NK-92 (cell line): ENCODE data around the gene AMT.

Experiments used
- DNase-seq: peaks from one replicate; lab custom pipeline; 2025; ENCODE audit not compliant: unreplicated experiment; lab: John Stamatoyannopoulos, UW

AMT gene, protein sequence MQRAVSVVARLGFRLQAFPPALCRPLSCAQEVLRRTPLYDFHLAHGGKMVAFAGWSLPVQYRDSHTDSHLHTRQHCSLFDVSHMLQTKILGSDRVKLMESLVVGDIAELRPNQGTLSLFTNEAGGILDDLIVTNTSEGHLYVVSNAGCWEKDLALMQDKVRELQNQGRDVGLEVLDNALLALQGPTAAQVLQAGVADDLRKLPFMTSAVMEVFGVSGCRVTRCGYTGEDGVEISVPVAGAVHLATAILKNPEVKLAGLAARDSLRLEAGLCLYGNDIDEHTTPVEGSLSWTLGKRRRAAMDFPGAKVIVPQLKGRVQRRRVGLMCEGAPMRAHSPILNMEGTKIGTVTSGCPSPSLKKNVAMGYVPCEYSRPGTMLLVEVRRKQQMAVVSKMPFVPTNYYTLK

DNA sequence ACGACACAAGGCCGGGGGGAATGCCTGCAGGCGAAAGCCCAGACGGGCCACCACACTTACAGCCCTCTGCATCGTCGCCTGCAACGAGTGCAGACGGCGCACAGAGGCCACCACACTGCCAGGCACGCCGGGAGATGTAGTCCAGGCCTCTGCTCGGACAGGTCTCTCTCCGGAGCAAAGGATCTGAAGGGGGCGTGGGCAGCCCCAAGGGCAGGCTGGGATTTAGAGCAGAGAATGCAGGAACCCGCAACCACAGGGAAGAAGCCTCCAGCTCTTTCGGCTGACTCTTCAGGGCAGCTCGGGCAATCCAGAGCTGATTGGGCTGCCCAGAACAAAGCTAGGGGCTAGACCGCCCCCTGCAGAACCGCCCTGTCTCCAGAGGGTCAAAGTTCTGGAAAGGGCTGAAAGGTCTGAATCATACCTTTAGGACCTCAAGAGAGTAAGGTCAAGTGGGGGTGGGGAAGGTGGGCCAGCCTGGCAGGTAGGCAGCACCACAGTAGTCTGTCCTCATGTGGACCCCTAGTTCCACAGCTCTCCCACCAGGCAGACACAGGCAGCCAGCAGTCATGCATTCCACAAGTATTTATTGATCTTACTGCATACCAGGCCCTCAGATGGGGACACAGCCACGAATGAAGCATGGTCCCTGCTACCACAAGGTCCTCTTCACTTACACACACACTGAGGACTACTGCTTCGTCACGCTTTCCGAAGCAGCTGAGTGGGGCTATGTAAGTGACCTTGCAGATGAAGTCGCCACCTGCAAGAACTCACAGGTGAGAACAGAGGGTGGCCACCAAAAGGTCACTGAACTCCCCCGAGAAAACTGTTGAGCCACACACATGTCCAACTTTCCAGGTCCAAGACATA is at the start of gene AMT:
Gene AMT, minus strand, starts transcription at position 95 of the 870 bp plus-strand sequence. Its CDS starts 23 bp downstream, at position 72.
- peak; percentile 1 for DNase-seq

DNA sequence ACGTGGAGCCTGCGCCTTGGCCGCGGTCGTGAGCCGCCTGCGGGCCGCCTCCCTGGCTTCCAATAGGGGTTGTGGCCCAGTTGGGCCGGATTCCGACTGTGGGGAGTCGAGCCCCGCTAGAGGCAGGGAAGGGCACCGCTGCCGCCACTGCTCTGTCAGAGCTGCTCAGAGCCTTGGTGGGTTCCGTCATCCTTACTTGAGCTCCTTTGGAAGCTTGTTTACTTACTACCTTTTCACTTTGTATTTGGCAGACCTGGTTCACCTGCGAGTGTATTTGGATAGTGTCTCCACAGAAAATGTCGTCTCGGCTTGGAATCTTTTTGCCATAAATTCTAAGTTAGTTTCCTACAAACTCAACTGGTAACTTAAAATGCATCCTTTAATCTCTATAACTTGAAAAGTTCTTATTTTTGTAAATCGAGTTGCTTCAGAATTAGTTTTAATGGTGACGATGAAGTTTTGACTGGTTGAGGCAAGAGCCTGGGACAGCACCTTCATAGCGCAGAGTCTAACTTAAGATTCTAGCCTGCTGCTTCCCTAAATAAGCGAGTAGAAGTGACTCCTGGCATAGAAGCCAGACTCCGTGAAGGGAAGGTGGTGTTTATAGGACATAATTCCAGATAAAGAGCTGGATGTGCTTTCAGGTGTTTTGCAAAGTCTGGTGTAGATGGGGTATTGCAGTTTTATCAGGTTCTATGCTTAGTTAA is 48.6 kb upstream of the AMT start:
- DNase-seq = no peak

DNA sequence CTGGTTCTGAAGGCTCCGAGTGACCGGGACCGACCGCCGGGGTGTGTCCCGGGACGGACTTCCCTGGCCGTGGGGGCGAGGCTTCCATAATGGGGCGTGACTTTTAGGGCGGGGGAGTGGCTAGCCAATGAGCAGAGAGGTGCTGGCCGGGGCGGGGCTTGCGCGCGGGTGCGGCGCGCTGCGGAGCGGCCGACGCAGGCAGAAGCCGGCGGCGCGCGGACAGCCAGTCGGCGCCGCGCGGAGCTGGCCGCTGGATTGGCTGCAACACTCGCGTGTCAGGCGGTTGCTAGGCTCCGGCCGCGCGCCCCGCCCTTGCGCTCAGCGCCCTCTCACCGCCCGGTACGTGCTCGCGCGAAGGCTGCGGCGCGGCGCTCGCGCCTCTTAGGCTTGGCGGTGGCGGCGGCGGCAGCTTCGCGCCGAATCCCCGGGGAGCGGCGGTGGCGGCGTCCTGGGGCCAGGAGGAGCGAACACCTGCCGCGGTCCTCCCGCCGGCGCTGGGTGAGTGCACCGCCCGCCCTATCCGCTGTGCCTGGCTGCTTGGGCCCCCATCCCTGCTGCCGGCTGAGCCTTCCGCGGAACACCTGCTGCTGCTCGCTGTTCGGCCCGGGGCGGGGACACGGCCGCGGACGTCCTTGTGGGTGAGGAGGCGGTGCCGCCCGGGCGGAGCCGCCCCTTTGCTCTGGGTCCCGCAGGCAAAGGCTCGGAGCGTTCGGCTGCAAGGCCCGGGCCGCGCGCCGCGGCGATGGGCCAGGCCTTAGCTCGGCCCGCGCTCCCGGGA is 47.9 kb upstream of the AMT start, which contains the start of gene DAG1:
Gene DAG1, plus strand, starts transcription at position 332 of the 778 bp plus-strand sequence. CDS start 40,268 bp downstream, outside the sequence.
- DNase-seq = peak; percentile 62

DNA sequence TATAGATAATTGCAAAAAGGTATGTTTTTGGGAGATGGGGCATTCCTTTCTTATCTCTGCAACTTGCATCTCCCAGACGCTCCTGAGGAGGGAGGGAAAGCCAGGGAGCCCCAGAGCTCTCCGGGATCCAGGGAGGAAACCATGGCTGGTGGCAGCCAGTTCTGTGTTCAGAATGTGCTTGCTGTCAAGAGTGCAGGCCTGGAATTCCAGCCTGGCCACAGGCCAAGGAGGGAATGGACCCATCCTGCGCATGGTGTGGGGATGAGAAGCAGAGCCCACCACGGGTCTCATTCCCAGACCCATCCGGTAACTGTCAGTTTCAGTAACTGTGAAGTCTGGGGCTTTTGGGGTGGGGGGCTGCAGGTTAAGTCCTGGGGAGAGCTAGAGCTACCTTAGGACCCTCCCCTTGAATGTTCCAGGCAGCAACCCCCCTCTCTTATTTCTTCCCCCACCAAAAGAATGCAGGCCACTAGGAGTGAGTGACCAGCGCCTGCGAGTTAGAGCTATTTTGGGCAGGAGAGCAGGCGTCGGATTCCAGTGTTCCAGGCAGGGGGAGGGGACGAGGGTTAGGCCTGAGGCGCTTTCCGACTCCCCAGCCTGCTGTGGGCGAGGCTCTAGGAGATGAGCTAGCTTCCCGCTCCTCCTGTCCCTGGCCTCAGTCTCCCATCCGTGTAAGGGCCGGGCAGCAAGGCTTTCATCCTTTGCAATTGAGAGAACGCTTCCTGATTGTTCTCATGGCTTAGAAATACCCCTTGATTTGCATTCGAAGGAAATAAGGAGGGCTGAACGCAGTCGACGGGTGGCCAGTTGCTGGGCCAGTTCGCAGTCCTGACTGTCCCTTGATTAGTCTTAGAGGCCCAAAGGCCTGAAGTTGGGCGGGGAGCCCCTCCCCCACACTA is 47.0 kb upstream of the AMT start:
- DNase-seq = no peak

DNA sequence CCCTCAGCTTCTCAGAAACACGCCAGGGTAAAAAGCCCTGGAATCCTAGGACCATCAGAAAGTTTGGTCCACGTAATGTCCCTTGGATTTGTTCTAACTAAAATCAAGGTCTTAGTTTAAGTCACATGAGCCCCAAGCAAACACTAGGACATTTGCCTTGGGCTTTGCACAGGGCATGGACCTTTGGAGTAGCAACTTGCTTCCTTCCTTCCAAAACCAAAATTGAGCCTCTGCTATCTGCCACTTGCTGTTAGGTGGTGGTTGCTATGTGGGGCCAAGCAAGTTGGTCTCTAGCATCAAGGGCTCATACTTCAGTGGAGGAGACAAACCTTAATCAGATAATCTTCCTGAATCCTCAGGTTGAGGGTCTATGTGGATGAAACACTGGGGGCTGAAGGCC is 43.8 kb upstream of the AMT start:
- no peak for DNase-seq

DNA sequence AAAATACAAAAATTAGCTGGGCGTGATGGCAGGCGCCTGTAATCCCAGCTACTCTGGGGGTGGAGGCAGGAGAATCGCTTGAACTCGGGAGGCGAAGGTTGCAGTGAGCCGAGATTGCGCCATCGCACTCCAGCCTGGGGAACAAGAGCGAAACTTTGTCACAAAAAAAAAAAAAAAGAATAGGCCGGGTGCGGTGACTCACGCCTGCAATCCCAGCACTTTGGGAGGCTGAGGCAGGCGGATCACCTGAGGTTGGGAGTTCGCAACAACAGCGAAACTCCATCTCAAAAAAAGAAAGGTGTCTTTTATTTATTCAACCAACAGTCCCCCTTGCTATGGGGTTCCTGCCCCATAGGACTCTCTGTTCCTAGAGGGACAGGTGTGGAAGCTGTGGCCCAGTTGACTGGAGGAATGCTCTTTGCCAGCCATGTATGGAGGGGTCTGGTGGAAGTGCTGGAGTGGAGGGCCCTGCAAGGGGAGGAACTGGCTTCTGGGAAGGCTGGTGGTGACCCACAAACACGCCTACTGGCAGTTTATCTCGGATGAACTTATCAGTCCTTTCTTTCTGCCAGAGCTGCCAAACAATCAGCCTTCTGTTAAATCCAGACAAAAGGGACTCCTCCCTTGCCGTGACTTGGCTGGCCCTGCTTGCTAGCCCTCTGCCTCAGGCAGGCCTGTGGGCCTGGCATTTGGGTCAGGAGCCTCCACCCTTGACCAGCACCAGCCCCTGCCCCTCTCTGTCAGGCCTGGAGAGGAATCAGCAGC is 43.2 kb upstream of the AMT start:
- no peak for DNase-seq

DNA sequence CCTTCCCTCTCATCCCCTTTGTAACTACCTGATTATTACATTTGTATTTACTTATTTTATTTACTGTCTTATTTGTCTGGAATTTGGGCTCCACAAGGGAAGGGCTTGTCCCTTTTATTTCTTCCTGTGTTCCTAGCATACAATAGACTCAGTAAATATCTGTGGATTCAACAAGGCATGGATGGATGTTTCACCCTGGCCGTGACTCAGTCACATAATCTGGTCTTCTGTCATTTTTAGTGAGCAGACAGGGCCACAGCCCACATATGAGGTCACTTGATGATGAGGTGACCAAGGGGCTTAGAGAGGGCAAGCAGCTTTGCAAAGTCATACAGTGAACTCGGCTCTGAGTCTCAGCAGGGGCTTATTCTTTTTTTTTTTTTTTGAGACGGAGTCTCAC is 39.9 kb upstream of the AMT start:
- DNase-seq = no peak

DNA sequence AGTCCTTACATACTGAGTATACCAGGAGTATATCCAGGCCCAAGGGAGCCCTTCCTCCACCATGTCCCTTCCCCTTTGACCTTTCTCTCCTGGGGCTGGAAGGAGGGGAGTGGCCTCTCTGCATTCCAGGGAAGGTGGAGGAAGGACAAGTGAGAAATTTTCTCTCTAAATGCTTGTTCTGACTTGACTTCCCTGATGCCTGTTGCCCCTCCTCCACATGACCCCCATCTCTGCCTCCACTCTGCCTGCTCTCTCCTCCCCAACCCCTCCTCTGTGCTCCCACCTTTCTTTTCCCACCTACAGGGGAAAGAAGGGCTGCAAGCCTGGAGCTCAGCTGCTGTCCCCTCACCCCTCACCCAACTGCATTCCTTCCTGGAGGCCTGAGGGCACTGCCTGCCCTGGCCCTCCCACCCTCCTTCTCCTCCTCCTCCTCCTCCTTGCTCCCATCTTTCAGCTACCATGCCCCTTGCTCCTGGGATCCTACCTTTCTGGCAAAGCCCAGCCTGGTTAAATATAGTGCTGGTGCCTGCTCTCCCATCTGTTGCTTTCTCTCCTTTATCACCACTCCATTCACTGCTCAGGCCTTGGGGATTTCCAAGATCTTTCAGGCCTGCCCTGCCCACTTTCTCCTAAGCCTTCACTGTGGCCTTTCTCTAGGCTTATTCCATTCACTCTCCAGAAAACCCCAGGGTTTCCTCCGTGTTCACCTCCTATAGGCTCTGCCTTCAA is 39.3 kb upstream of the AMT start:
- DNase-seq = no peak

DNA sequence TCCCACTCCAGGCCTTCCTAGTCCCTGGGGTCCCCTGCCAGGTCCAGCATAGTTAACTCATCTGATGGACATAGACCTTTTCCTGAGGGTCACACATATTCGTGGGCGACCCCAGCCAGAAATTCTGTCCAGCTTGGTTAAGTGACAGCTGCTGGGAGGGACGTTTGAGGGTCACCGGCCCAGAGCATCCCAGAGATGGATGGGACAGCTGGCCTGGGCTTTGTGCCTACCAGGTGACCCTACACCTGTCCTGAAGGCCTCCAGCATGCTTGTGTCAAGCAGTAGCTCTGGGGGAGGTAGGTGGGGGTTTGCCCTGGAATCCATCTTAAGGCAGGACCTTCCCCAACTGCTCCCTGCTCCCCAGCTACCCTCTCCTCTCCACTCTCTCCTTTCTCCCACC is 38.7 kb upstream of the AMT start:
- DNase-seq = no peak

DNA sequence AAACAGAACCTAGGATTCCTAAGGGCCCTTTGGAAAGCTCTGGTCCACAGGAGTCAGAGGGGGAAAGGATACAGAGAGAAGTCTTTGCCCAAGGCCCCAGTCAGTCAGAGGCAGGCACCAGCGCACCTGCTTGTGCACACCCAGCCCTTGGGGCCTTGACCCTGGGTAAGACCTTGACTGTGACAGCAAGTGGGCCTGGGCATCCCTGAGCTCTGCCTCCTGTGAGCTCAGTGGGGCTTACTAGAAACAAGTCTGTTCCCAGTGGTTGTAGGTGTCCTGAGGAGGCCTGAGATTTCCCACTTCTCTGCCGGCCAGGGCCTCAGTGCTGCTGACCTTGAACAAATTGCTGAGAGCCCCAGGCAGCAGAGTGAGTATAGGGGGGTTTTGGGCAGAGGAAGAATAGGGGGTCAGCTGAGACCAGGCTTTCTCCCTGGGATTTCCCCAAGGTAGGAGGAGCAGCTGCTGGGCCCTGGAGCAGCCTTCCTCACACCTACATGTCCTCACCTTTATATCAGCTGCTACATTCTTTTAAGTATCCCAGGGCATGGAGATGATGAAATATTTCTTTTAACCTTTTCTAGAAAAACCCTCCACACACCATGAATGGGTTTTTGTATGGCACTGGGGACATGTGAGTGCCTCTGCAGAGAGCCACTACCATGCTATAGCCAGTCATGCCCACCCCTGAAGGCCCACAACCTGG is 38.1 kb upstream of the AMT start:
- no peak for DNase-seq

DNA sequence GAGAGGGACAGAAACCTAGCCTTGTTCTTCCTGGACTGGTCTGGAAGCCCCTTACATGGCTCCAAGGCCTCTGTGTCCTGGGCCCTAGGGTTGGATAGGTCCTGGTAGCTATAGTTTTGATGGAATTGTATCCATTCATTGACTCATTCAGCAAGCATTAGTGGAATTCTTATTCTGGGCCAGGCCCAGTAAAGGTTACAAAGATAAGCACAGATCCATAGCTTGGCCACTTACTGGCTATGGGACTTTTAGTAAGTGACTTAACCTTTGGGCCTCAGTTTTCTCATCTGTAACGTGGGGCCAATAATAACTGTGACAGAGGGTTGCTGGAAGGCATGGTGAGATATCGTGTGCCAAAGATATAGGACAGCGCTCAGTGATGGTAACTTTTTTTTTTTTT is 34.2 kb upstream of the AMT start:
- no peak for DNase-seq

DNA sequence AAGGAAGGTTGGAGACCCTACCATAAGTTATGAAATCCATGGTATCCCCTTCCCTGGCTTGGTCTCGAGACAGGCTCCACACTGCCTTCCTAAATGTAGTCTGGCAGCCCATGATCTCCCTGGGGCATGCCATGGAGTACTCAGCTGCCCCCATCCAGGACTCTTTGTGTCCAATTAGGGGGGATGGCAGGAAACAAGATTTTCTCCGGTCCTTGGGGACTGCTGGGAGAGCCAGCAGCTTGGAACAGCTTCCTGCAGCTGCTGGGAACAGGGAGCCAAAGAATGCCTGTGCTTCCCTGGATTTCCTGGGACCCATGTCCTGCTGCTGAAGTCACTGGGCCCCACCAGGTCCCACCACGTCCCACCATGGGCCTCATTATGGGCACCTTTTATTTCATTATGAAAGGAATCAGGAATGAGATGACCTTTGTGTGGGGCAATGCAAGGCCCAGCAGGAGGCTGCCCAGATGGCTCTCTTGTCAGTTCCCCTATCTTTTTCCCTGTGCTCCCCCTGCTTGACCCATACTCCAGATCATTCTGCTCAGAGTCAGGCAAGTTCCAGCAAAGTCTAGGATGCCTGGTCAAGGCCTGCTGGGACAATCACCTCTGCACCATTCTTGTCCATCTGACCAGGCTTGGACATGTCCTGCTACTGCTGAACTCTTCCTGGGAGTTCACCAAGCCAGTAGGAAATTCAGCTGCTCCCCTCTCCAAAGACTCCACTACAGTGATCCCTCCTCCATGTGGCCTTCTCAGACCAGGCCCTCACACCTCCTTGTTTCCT is 32.8 kb upstream of the AMT start:
- no peak for DNase-seq

DNA sequence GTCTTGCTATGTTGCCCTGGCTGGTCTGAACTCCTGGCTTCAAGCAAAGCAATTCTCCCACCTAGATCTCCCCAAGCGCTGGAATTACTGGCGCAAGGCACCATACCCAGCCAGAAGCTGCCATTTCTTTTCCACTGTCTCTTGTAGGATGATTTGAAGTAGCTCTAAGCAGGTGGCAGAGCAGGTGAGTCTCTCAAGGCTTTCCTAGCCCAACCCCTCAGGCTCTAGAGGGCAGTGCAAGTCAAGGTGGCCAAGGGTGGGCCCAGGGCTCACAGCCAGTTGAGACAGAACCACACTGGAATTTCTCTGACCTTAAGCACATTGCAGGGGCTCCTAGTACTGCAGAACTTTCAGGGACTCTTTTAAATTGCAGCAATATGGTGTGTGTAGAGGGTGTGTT is 32.2 kb upstream of the AMT start:
- DNase-seq = no peak

DNA sequence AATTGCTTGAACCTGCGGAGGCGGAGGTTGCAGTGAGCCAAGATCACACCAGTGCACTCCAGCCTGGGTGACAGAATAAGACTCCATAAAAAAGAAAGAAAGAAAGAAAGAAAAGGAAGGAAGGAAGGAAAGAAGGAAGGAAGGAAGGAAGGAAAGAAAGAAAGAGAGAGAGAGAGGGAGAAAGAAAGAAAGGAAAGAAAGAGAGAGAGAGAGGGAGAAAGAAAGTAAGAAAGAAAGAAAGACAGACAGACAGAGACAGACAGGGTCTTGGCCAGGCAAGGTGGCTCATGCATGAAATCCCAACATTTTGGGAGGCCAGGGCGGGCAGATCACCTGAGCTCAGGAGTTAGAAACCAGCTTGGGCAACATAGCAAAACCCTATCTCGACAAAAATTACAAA is 31.3 kb upstream of the AMT start:
- no peak for DNase-seq

DNA sequence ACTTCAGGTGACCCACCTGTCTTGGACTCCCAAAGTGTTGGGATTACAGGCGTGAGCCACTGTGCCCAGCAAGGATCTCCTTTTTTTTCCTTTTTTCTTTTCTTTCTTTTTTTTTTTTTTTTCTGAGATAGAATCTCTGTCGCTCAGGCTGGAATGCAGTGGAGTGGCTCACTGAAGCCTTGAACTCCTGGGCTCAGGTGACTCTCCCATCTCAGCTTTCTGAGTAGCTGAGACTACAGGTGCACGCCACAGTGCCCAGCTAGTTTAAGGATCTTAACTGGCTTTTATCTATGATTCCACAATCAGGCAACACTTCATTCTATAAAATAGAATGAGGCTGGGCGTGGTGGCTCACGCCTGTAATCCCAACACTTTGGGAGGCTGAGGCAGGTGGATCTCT is 23.1 kb upstream of the AMT start:
- DNase-seq = no peak

DNA sequence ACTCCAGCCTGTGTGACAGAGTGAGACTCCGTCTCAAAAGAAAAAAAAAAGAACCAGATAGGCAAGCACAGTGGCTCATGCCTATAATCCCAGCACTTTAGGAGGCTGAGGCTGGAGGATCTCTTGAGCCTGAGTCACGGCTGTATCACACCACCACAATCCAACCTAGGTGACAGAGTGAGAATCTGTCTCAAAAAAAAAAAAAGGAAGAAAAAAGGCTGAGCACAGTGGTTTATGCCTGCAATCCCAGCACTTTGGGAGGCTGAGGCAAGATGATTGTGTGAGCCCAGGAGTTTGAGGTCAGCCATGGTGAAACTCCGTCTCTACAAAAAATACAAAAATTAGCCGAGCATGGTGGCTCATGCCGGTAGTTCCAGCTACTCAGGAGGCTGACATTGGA is 12.5 kb upstream of the AMT start:
- DNase-seq = no peak

DNA sequence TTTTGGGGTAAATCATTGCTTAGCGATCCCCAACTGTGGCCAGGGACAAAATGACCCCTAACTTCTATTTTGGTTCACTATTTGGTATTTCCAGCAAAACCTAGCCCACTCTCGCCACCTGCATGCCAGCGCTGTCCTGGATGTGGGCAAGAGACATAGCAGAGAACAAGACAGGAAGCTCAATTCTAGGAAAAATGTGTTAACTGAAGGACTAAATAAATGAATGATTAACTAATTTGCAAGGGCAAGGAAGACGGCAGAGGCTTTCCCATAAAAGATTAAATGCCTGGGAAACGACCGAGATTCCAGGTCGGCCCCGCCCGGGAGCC is 6.4 kb upstream of the AMT start:
- no peak for DNase-seq
